Fibroblast of gingiva (primary cell): Measurements from ENCODE around the gene SLC1A4.
A peak's percentile ranks its signal among the peaks of the same experiment; 100 is the strongest.

Source experiments
- DNase-seq: peaks from one replicate; pipeline ENCODE4 v3.0.0-alpha.2; 2011; ENCODE audit warnings: low read depth

SLC1A4 gene

DNA sequence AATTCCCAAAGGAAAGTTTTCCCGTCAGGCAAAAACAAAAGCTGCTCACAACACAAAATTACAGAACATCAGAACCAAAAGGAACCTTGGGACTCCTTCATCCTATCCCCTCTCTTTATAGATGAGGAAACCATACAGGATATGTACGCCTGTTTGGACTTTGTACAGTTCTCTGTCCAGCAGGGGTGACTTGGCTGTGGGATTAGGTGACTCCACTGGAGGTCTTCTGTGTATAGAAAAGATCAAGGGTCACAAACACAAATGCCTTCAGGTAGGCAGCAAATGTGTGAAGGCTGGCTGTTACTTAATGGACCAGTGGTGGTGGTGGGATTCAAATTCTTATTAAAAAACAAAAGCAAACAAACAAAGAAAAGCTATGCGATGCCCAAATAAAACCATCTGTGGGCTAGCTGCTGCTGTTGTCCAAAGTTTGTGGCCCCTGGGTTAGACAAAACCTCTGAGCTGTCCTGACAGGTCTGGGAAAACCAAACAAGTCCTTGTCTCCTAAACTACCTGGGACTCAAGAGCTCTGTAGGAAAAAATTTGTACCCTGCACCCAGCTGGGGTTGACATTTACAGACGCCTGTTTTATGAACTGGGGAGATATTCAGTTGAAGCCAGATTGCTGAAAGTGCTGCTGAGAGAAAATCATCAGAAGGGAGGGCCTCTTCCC lies 65.7 kb downstream of the SLC1A4 start:
- no peak for DNase-seq

DNA sequence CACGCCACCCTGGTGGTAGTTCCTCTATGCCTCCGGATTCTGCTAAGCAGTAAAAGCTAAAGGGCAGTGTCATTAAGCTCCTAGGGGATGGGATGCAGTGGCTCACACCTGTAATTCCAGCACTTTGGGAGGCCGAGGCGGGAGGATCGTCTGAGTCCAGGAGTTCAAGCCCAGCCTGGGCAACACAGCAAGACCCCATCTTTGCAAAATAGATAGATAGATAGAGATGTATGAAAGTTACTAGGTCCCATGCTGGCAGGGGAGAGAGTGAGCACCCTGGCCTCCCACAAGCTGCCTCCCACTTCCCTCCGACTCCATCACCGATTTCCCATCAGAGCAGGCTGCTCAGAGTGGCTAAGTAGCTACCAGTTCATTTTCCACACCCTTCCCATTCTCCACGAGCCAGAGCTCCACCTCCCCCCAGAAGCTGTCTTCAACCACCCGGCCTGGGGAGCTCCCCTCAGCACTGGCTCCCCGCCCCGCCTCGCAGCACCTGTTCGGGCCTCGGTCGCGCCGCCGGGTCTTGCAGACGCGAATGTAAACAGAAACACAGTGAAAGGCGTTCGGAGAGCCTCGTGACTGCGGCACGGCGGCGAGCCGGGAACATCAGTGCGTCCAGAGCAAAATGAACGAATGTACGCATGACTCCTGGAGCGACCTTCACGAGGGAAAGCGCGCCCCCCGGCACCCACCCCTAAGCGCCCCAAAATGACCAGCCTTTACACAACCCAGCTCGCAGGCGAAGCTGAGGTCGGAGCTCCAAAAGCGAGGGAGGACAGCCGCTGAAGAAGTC lies 66.4 kb downstream of the SLC1A4 start:
- no peak for DNase-seq

DNA sequence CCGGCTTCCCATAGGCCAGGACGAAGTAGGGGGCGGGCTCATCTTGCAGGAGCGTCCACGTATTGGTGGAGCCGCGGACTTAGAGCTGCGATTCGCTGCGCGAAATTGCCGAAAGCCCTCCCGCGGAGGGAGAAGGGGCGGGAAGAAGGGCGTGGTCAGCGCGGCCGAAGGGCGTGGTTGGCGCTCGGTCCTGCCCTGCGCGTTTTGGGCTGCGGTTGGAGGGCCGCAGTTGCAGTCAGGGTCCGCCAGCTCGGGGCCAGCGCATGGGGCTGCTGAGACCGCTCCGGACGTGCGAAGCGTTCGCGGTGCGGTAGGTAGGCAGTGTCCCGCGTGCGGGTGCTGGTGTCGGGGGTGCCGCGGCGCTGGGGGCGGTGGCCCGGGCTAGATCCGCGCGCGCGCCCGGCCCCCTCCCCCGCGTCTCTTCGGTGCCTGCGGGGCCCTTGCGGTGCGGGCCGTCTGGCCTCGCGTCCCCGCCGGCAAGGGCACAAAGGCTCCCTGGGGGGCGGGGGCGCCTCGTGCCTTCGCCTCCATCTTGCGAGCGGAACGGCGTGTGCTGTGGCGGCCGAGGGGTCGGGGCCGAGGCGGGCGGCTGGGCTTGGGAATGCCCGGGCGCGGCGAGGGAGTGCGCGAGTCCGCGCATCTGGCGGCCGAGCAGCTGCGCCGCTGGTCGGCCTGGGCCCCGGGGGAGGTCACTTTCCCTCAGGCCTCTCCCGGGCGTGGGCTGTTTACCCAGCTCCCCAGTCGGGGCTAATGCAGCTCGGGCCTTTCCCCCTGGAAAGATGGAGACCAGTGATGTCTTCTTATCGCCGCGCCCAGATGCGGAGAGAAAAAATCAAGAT lies 67.2 kb downstream of the SLC1A4 start, which contains the start of gene CEP68:
Gene CEP68 (plus strand): TSS at position 202 of the 839 bp plus-strand sequence. CDS start 13,029 bp downstream, outside the sequence.
- DNase-seq = peak; percentile 97

DNA sequence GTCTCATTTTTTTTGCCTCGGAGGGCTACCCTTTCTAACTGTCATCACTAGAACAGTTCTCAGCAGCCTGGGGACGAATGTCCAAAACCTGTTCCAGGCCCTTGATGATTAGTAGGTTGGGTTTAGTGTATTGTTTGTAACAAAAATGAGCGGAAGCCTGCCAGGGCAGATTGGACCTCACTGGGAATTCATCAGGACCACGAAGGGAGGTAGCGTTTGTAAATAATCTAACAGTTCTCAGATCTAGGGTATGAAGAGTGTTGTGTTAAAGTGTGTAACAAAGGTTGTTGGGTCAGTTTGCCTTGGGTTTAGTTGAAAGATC lies 67.8 kb downstream of the SLC1A4 start:
- no peak for DNase-seq

DNA sequence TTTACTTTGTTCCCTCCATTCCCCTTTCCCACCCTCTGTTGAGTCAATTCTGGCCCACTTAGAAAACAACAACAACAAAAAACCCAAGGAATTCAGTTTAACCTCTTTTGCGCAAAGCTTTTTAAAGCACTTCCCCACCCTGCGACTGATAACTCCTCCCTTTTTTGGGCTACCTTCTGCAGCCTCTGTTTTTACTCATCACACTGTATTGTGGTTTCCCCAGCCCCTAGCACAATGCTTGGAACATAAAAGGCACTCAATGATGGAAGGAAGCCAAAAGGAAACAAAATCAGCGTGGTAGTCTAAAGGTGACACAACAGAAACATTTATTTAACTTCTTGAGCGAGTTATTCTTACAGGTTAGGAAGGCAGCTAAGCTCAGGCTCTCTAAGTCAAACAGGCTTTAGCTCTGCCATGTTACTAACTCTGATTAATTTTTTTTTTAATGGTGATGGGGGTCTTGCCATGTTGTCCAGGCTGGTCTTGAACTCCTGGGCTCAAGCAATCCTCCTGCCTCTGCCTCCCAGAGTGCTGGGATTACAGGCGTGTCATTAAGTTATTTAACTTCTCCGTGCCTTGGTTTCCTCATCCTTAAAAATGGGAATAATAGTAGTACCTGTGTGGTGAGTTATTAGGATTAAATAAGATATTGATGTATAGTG lies 68.3 kb downstream of the SLC1A4 start:
- DNase-seq = peak; percentile 39

DNA sequence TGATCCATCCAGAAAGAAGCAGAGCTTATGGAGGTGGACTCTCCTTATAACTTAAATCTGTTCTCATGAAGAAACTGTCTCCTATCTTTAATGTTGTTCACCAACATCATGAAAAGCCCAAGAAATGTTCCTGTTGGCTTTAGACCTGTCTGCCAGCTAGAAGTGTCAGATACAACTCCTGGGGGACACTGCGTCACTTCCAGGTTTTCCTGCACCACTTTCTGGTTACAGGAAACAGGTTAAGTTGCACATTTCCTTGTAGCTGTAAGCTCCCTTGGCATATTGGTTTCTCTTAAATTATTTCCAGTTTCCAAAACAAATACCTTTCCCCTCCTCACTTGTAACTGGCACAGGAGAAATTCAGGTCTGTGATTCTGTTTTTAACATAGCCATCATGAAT lies 69.9 kb downstream of the SLC1A4 start:
- no peak for DNase-seq

DNA sequence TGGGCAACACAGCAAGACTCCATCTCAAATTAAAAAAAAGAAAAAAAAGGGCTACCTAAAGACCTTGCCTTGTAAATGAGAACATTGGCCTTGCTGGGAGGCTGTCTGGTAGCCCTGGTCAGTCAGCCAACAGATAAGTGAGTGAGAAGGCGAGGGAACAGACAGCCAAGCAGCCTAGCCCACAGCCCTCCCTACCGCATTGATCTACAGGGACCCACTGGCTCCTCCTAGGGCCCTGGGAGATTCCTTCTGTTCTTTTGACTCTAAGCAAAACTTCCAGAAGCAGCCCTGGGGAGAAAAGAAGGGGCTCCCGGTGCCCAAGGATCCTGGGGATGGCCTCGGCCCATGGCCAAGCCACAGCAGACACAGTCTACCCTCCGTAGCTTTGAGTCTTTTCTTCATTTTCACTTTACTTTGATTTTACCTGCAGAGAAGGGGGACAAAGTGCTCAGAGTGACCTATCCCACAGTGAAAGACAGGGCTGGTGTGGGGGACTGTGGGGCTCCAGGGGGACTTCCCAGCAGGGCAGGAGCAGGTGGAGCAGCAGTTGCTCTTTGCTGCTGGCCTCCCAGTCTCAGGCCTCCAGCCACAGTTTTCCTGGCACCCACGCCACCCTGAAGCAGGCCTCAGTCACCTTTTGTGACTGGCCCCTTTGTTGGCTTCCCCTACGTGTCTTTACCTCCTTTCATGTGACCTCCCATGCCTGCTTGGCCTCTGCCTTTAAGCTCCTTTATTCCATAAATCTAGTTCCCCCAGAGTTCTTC lies 72.1 kb downstream of the SLC1A4 start:
- no peak for DNase-seq

DNA sequence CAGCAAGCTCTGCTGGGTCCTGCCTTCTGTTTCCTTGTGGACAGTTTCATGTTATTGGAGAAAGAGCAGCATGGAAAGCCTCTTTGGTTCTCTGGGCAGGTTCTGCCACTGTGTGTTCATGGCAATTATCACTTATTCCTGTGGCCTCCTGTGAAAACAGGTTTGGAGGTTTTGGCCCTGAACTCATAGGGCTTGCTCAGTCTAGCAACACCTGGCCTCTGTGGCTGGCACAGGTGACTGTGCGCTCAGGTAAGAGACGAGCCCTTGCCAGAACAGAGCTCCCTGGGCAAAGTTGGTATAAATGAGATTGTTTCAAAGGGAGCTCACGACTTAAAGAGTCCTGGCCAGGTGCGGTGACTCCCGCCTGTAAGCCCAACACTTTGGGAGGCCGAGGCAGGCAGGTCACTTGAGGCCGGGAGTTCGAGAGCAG lies 72.7 kb downstream of the SLC1A4 start:
- DNase-seq = no peak

DNA sequence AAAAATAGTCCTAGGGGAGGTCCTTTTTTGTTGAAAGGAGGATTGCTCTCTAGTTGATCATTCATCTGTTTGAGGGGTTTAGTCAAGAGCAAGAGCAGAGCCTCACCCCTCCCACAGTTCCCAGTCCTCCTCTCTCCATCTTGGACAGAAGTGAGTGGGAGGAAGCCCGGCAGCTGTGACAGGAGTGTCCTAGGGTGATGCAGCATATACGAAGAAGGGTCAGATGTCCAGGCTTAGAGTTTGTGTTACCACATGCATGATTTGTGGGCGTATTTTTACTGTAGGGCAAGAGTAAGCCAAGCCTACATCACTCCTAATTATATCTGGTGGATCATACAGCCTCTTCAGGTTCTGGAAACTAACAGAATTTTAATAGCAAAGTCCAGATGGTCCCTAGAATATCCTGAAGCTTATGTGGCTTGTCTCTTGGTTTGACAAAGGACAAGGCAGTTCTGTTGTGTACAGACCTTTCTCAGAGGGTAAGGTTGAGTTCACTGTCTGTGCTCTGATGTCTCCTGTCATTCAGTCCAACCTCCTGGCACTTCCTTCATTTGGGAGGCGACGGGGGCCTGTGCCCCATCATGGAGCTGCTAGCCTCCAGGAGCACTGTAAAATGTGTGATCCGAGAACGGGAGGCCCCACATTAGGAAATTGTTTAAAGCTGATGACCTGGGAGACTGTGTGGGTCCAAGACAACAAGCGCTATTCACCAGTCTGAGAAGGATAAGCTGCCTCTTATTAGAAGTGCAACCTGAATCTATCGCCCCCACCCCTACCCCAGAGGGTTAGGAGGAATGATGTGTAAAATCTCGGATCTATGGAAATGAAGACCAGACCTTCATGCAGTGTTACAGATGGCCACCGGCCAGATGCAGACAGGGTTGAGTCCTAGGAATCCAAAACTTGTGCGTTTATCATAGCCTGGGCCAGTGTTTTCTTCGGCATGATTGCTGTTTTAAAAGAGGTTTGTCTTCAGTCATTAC lies 73.9 kb downstream of the SLC1A4 start:
- DNase-seq = peak; percentile 76

DNA sequence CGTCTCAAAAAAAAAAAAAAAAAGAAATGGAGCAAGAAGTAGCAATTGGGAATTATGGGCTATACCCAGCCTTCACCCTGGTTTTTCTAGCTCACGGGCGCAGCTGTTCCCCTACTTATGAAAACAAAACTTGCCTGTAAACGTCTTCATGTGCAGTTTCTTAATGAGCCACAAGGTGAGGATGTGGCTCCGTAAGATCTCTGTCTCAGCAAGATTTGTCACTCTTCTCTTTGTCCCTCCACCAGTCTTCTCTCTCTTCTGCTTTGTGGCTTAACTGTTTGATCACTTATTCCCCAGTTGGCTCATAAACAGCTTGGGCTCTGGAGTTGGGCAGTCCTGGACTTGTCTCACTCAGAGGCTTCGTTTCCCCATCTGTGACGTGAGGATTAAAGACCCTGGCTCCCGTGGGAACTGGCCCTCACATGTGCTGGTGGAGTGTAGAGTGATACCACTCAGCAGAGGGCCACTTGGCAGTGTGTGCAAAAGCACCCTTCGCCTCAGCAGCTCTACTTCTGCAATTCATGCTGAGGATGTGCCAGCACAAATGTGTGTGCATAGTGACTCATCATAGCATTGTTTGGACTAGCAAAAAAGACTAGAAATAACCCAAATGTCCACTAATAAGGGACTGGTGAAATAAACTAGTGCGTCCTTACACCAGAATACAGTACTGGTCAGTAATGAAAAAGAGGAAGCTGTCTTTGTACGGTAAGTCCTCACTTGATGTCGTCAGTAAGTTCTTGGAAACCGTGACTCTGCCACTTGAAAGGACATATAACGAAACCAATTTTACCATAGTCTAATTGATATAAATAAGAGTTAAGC lies 75.7 kb downstream of the SLC1A4 start:
- DNase-seq = peak; percentile 99

DNA sequence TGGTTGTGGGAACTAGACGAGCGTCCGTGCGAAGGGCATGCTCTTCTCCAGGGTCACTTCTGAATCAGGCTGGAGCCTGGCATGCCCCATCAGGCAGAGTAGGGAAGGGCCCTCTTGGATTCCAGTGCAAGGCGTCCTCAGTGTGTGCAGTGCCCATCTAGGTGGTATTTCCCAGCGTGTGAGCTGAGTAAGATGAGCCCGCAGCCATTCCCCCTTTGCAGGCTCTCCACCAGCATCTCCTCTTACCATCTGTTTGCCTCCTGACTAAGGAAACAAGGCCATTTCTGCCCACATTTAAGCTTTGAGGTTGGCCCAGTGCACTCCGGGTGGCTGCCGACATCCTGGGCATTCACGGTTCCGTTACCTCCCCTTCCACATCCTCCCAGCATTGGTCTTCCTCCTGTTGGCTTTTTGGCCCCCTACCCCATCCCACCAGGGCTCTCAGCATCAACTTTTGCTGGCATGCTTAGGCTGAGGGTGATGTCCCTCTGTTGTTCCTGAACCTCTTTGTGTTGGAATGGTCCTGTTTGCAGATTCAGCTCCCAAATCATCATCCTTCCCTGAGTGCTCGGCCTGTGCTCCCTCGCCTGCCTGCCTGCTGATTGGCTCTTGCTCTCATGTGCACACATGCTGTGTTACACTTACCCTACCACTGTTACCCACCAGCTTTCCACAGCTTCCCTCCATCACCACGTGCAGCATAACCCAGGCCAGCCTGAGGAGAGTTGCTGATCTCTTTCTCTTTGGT lies 78.8 kb downstream of the SLC1A4 start:
- no peak for DNase-seq

DNA sequence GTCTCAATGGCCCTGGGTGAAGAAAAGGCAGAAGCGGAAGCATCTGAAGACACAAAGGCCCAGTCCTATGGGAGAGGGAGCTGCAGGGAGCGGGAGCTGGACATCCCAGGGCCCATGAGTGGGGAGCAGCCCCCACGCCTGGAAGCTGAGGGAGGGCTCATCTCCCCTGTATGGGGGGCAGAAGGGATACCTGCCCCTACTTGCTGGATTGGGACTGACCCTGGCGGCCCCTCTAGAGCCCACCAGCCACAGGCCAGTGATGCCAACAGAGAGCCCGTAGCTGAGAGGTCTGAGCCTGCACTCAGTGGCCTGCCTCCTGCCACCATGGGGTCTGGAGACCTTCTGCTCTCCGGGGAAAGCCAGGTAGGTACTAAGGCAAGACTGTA lies 80.2 kb downstream of the SLC1A4 start:
- DNase-seq = no peak

DNA sequence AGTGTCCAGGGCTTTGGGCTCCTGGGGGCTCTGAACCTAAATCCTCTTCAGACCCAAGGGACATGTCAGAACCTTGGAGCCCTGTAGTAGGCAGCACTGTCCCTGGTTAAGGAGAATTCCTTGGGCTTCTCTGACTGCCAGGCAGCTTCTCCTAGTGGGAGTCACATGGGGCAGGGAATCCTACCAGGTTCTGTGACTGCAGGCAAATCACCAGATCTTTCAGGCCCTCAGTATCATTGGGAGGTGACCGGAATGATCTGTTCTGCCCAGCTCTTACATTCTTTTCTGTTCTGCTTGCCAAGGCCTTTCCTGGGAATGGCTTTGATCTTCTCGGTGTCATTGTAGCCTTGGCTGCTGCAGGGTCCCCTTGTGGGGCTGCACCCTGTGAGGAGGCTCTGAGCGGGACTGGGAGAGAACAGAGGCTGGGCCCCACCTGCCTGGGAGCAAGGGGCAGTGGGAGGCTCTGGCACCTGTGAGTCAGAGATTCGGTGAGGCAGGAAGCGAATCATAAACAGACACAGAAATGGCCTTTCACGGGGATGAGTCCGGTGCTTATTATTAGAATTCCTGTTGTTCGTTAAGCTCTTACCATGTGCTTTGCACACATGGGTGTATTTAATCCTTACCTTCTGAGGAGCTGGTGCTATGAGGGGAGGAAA lies 81.1 kb downstream of the SLC1A4 start:
- peak; percentile 30 for DNase-seq

DNA sequence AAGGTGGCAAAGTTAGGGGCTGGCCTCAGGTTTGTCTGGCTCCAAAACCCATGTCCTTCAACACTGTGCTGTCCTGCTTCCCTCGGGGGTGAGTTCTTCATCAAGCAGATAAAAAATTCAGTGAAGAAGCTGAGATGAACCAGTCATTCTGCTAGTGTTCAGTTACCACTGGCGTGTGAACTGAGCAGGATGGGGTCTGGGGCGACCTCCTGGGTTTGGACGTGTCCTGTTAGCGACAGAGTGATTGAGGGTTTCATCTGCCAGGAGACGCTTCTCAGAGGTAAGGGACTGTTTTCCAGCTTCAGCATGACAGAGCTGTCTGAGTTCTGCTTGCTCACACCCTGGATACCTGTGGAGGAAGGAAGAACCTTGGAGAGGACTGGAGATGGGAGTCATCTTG lies 81.7 kb downstream of the SLC1A4 start:
- no peak for DNase-seq

DNA sequence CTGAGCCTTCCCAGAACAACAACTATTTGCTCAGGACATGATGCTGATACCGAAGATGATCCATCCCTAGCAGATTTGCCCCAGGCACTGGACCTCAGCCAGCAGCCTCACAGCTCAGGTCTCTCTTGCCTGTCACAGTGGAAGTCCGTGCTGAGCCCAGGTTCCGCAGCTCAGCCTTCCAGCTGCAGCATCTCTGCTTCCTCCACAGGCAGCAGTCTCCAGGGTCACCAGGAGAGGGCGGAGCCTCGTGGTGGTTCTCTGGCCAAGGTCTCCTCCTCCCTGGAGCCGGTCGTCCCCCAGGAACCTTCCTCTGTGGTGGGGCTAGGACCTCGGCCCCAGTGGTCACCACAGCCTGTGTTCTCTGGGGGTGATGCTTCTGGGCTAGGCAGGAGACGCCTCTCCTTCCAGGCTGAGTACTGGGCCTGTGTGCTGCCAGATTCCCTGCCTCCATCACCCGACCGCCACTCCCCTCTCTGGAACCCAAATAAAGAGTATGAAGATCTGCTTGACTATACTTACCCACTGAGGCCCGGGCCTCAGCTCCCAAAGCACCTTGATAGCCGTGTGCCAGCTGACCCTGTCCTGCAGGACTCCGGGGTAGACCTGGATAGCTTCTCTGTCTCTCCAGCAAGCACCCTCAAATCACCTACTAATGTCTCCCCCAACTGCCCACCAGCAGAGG lies 82.4 kb downstream of the SLC1A4 start:
- DNase-seq = no peak

DNA sequence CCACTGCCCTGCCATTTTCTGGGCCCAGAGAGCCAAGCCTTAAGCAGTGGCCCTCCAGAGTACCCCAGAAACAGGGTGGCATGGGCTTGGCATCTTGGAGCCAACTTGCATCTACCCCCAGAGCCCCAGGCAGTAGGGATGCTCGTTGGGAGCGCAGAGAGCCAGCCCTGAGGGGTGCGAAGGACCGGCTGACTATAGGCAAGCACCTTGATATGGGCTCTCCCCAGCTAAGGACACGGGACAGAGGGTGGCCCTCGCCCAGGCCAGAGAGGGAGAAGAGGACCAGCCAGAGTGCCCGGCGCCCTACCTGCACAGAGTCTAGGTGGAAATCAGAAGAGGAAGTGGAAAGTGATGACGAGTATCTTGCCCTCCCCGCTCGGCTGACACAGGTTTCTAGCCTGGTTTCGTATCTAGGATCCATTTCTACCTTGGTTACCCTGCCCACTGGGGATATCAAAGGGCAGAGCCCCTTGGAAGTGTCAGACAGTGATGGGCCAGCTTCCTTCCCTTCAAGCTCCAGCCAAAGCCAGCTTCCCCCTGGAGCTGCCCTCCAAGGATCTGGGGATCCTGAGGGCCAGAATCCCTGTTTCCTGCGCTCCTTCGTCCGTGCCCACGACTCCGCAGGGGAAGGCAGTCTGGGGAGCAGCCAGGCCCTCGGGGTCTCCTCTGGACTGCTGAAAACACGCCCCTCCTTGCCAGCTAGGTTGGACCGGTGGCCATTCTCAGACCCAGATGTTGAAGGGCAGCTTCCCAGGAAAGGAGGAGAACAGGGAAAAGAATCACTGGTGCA lies 83.2 kb downstream of the SLC1A4 start:
- DNase-seq = no peak
